GM23338 (cell line): Measurements from ENCODE around the gene ADAD1.

ENCODE experiments used
- CTCF ChIP-seq, 2 experiments: fragments of 200-600 bp in 1 of 2; sonication (generic) in 1 of 2; conservative IDR thresholded peaks; 2 replicates each; pipeline versions ENCODE4 v1.5.1 to v1.6.1; 2016 to 2017; ENCODE audit warnings: antibody characterized with exemption in 2 of 2, low read depth in 2 of 2, mild to moderate bottlenecking in 2 of 2, moderate library complexity in 1 of 2
- EZH2phosphoT487 ChIP-seq: fragments of 200-600 bp; sonication (generic); IDR thresholded peaks from one replicate; pipeline ENCODE4 v1.8.1; 2018; ENCODE audit warnings: antibody characterized with exemption; ENCODE audit not compliant: unreplicated experiment
- POLR2AphosphoS5 ChIP-seq: IDR thresholded peaks from 2 replicates; pipeline ENCODE4 v1.6.1; 2016; ENCODE audit warnings: antibody characterized with exemption, low read depth

GRCh38 chr4:122377352-122377751 lies 1.5 kb upstream of the ADAD1 start:
- TF ChIP-seq CTCF (conservative IDR thresholded peaks at IDR 0.05; ENCODE audit: low read depth in 2 of 2) (no peak), POLR2AphosphoS5 (no peak), EZH2phosphoT487 (no peak)
